ENCODE data around the gene HOTAIR. TPM values are rescaled to one million over a fixed set of nuclear protein-coding genes. Genes with fewer than 3 reads are reported as not detected.

Gene HOTAIR
- total and polyA plus RNA-seq, 4 donors, result not detected

GRCh38 chr12:53952335-53952694, 22.4 kb downstream of the HOTAIR start:
- Histone ChIP-seq H3K9ac (ENCODE audit: low read depth in 1 of 2, low read length in 2 of 2) (no peak overlapping the region), H3K36me3 (ENCODE audit: control insufficient read depth in 4 of 4, insufficient read depth in 3 of 4, low read depth in 1 of 4, low read length in 3 of 4) (no peaks in the 10 kb centered on the region), H3K9me3 (ENCODE audit: control insufficient read depth in 4 of 4, low read length in 3 of 4) (peaks cover 0 to 4% (median 0%) of the 10 kb centered on the region in 4 donors), H3K27ac (ENCODE audit: low read depth in 1 of 2, low read length in 2 of 2) (no peak overlapping the region), H3K4me3 (ENCODE audit: low read depth in 1 of 3, low read length in 3 of 3) (no peak overlapping the region), H3K4me1 (ENCODE audit: control insufficient read depth in 4 of 4, insufficient read depth in 4 of 4, low read length in 3 of 4) (peaks cover 0 to 2% (median 0%) of the 10 kb centered on the region in 4 donors), H3K27me3 (ENCODE audit: control insufficient read depth in 4 of 4, insufficient read depth in 4 of 4, low read length in 3 of 4) (peaks cover 9 to 40% (median 25%) of the 10 kb centered on the region in 4 donors)
- WGBS, result 8% methylated on average over 13 of the region's 13 CpGs
- no peak for DNase-seq (ENCODE audit: low spot score)
- no peak for TF ChIP-seq TAF1 (conservative IDR thresholded peaks at IDR 0.05)
- no peak for TF ChIP-seq ZBTB33 (IDR thresholded peaks at IDR 0.05)
- no peak for TF ChIP-seq RAD21 (IDR thresholded peaks at IDR 0.05)
- no peak for TF ChIP-seq FOXA2 (IDR thresholded peaks at IDR 0.05)
- no peak for TF ChIP-seq ATF3 (IDR thresholded peaks at IDR 0.05)

GRCh38 chr12:53951577-53952334, 23.0 kb downstream of the HOTAIR start:
- Histone ChIP-seq H3K27me3 (ENCODE audit: control insufficient read depth in 4 of 4, insufficient read depth in 4 of 4, low read length in 3 of 4) (peaks cover 9 to 38% (median 25%) of the 10 kb centered on the region in 4 donors), H3K9ac (ENCODE audit: low read depth in 1 of 2, low read length in 2 of 2) (no peak overlapping the region), H3K9me3 (ENCODE audit: control insufficient read depth in 4 of 4, low read length in 3 of 4) (peaks cover 0 to 4% (median 0%) of the 10 kb centered on the region in 4 donors), H3K4me1 (ENCODE audit: control insufficient read depth in 4 of 4, insufficient read depth in 4 of 4, low read length in 3 of 4) (peaks cover 0 to 2% (median 0%) of the 10 kb centered on the region in 4 donors), H3K4me3 (ENCODE audit: low read depth in 1 of 3, low read length in 3 of 3) (no peak overlapping the region), H3K27ac (ENCODE audit: low read depth in 1 of 2, low read length in 2 of 2) (no peak overlapping the region), H3K36me3 (ENCODE audit: control insufficient read depth in 4 of 4, insufficient read depth in 3 of 4, low read depth in 1 of 4, low read length in 3 of 4) (no peaks in the 10 kb centered on the region)
- no peak for DNase-seq (ENCODE audit: low spot score)
- TF ChIP-seq TAF1 (conservative IDR thresholded peaks at IDR 0.05) (no peak), ZBTB33 (IDR thresholded peaks at IDR 0.05) (no peak), RAD21 (IDR thresholded peaks at IDR 0.05) (no peak), RXRA (IDR thresholded peaks at IDR 0.05) (no peak), EGR1 (IDR thresholded peaks at IDR 0.05; ENCODE audit: low read depth in 2 of 2) (no peak), MAX (IDR thresholded peaks at IDR 0.05) (no peak), YY1 (IDR thresholded peaks at IDR 0.05) (no peak), REST (IDR thresholded peaks at IDR 0.05) (no peak), HNF4A (conservative IDR thresholded peaks at IDR 0.05) (no peak), HNF4G (IDR thresholded peaks at IDR 0.05) (no peak), FOXA1 (IDR thresholded peaks at IDR 0.05) (no peak), FOXA2 (IDR thresholded peaks at IDR 0.05) (no peak), ATF3 (IDR thresholded peaks at IDR 0.05) (no peak), CTCF (IDR thresholded peaks at IDR 0.05; ENCODE audit: low read depth, low read length, missing input control) (no peak), NR2F2 (IDR thresholded peaks at IDR 0.05) (no peak), JUND (IDR thresholded peaks at IDR 0.05) (no peak), GABPA (IDR thresholded peaks at IDR 0.05 in 1 of 2, conservative IDR thresholded peaks at IDR 0.05 in 1 of 2) (no peak), SP1 (IDR thresholded peaks at IDR 0.05) (no peak)
- 6% methylated on average over 47 of the region's 47 CpGs for WGBS
